ENCODE measurements around the gene LENG9. TPM values are rescaled to one million over a fixed set of nuclear protein-coding genes. Genes with fewer than 3 reads are reported as not detected.
A peak's percentile ranks its signal among the peaks of the same experiment; 100 is the strongest.

Gene LENG9
- total and polyA plus RNA-seq, 2 of the 13 experiments (the other 11 are each of a cell fraction or from before 2014, with no cell fraction given), result 0.75 to 2.9 TPM

DNA sequence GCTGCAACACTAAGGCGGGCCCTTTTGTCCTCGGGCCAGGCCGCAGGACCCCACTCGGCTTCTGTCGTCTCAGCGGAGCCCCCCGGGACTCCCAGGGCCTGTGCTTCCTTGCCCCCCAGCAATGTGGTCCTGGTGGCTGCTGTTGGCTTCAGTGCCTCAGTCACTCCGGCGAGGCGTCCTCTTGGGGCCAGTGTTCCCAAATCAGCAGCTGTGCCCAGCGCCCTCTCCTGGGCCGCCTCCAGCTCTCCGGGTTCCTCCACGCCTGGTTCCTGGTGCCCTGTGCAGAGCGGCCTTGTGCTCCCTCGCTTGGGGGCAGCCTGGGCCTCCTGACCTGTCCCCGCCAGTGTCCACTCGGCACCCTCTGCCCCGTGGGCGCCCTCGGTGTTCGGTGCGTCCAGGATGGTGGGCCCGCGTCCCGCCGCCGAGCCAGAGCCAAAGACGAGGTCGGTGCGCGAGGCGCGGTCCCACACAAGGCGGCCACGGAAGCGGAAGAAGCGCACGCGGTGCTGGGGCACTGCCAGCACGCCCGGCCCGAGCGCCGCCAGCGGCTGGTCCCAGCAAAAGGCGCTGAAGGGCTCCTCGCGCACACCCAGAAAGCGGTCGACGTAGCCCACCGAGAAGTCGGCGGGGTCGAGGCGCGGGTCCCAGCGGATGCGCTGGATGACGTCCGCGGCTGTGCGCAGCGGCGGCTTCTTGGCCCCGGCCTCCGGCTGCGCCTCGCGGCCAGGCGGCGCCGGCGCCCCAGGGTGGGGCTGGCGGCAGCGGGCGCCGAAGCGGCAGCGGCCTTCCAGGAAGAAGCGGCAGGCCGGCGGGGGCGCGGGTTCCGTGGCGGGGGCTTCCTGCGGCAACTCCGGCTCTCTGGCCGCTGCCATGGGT is 685 bp downstream of the LENG9 start (continued):
- TF ChIP-seq ARID2 (CRISPR knock-in tag; IDR thresholded peaks at IDR 0.05; ENCODE audit: borderline replicate concordance) (peak; percentile 98), ZNF766 (CRISPR knock-in tag; IDR thresholded peaks at IDR 0.05; ENCODE audit: borderline replicate concordance) (no peak), GZF1 (CRISPR knock-in tag; IDR thresholded peaks at IDR 0.05) (no peak), ZNF121 (CRISPR knock-in tag; IDR thresholded peaks at IDR 0.05) (no peak), MED1 (CRISPR knock-in tag; IDR thresholded peaks at IDR 0.05) (no peak; the same call in 1 of the 2 replicates), ZNF30 (CRISPR knock-in tag; IDR thresholded peaks at IDR 0.05) (peak; percentile 41; the same call in 1 of the 2 replicates), ZNF382 (CRISPR knock-in tag; IDR thresholded peaks at IDR 0.05; ENCODE audit: borderline replicate concordance) (no peak), CAMTA2 (CRISPR knock-in tag; IDR thresholded peaks at IDR 0.05; ENCODE audit: borderline replicate concordance) (peak; percentile 24), NR2F1 (CRISPR knock-in tag; IDR thresholded peaks at IDR 0.05) (no peak), FIP1L1 (IDR thresholded peaks at IDR 0.05; ENCODE audit: borderline replicate concordance, insufficient read depth, low read depth, low read length) (no peak), SALL1 (CRISPR knock-in tag; IDR thresholded peaks at IDR 0.05) (peak; percentile 54), DPF2 (CRISPR knock-in tag; IDR thresholded peaks at IDR 0.05; ENCODE audit: borderline replicate concordance, low read depth) (no peak), KLF11 (CRISPR knock-in tag; IDR thresholded peaks at IDR 0.05) (no peak), RARA (CRISPR knock-in tag; IDR thresholded peaks at IDR 0.05) (no peak), ZNF44 (CRISPR knock-in tag; IDR thresholded peaks at IDR 0.05) (no peak), GATAD2A (CRISPR knock-in tag; IDR thresholded peaks at IDR 0.05) (no peak; the same call in 1 of the 2 replicates), RAD51 (IDR thresholded peaks at IDR 0.05; ENCODE audit: borderline replicate concordance) (no peak)
- TF ChIP-seq, protein P1, sequence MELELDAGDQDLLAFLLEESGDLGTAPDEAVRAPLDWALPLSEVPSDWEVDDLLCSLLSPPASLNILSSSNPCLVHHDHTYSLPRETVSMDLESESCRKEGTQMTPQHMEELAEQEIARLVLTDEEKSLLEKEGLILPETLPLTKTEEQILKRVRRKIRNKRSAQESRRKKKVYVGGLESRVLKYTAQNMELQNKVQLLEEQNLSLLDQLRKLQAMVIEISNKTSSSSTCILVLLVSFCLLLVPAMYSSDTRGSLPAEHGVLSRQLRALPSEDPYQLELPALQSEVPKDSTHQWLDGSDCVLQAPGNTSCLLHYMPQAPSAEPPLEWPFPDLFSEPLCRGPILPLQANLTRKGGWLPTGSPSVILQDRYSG (CRISPR knock-in tag; IDR thresholded peaks at IDR 0.05), result no peak
- TF ChIP-seq, protein P2, sequence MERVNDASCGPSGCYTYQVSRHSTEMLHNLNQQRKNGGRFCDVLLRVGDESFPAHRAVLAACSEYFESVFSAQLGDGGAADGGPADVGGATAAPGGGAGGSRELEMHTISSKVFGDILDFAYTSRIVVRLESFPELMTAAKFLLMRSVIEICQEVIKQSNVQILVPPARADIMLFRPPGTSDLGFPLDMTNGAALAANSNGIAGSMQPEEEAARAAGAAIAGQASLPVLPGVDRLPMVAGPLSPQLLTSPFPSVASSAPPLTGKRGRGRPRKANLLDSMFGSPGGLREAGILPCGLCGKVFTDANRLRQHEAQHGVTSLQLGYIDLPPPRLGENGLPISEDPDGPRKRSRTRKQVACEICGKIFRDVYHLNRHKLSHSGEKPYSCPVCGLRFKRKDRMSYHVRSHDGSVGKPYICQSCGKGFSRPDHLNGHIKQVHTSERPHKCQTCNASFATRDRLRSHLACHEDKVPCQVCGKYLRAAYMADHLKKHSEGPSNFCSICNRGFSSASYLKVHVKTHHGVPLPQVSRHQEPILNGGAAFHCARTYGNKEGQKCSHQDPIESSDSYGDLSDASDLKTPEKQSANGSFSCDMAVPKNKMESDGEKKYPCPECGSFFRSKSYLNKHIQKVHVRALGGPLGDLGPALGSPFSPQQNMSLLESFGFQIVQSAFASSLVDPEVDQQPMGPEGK (CRISPR knock-in tag; IDR thresholded peaks at IDR 0.05), result peak; percentile 41; the same call in 1 of the 2 replicates
- TF ChIP-seq, protein P3, sequence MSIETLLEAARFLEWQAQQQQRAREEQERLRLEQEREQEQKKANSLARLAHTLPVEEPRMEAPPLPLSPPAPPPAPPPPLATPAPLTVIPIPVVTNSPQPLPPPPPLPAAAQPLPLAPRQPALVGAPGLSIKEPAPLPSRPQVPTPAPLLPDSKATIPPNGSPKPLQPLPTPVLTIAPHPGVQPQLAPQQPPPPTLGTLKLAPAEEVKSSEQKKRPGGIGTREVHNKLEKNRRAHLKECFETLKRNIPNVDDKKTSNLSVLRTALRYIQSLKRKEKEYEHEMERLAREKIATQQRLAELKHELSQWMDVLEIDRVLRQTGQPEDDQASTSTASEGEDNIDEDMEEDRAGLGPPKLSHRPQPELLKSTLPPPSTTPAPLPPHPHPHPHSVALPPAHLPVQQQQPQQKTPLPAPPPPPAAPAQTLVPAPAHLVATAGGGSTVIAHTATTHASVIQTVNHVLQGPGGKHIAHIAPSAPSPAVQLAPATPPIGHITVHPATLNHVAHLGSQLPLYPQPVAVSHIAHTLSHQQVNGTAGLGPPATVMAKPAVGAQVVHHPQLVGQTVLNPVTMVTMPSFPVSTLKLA (IDR thresholded peaks at IDR 0.05), result no peak
- TF ChIP-seq, protein P4, sequence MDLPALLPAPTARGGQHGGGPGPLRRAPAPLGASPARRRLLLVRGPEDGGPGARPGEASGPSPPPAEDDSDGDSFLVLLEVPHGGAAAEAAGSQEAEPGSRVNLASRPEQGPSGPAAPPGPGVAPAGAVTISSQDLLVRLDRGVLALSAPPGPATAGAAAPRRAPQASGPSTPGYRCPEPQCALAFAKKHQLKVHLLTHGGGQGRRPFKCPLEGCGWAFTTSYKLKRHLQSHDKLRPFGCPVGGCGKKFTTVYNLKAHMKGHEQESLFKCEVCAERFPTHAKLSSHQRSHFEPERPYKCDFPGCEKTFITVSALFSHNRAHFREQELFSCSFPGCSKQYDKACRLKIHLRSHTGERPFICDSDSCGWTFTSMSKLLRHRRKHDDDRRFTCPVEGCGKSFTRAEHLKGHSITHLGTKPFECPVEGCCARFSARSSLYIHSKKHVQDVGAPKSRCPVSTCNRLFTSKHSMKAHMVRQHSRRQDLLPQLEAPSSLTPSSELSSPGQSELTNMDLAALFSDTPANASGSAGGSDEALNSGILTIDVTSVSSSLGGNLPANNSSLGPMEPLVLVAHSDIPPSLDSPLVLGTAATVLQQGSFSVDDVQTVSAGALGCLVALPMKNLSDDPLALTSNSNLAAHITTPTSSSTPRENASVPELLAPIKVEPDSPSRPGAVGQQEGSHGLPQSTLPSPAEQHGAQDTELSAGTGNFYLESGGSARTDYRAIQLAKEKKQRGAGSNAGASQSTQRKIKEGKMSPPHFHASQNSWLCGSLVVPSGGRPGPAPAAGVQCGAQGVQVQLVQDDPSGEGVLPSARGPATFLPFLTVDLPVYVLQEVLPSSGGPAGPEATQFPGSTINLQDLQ (CRISPR knock-in tag; IDR thresholded peaks at IDR 0.05), result 0 out of 2 replicates have a peak, but pooled peaks have one; percentile 75

Measured in HepG2 (cell line).